HTR-8/SVneo (cell line): ENCODE measurements around the gene PRCP.

ENCODE experiments used
- DNase-seq: peaks from one replicate; pipeline ENCODE4 v3.0.0; 2011; ENCODE audit warnings: low spot score, mixed read lengths; ENCODE audit not compliant: insufficient read length
- FAIRE-seq: peaks from 2 replicates; lab custom pipeline; 2011; peaks lifted over from hg19 to GRCh38; lab: Jason Lieb, UNC

PRCP gene

GRCh38 chr11:82792822-82793569 is 107.2 kb downstream of the PRCP start:
- FAIRE-seq, result no peak
- no peak for DNase-seq

GRCh38 chr11:82792319-82792718 is 107.9 kb downstream of the PRCP start:
- DNase-seq, result no peak
- FAIRE-seq, result no peak

- DNase-seq (no peak), FAIRE-seq (no peak)
Measured at GRCh38 chr11:82791779-82792178, 108.5 kb downstream of the PRCP start.

GRCh38 chr11:82790723-82791484 is 109.3 kb downstream of the PRCP start:
- FAIRE-seq, result no peak
- DNase-seq, result no peak

GRCh38 chr11:82787981-82788380 is 112.2 kb downstream of the PRCP start:
- DNase-seq (no peak), FAIRE-seq (no peak)

GRCh38 chr11:82786836-82787235 is 113.4 kb downstream of the PRCP start:
- no peak for DNase-seq
- no peak for FAIRE-seq

GRCh38 chr11:82786001-82786400 is 114.2 kb downstream of the PRCP start:
- FAIRE-seq (no peak), DNase-seq (no peak)

- DNase-seq (no peak), FAIRE-seq (no peak)
Measured at GRCh38 chr11:82782825-82783374, 117.3 kb downstream of the PRCP start.

GRCh38 chr11:82778776-82779175 is 121.5 kb downstream of the PRCP start:
- DNase-seq, result no peak
- no peak for FAIRE-seq

- FAIRE-seq (peak; percentile 31), DNase-seq (no peak)
Measured at GRCh38 chr11:82776377-82776776, 123.9 kb downstream of the PRCP start.

GRCh38 chr11:82775736-82776346 is 124.4 kb downstream of the PRCP start:
- FAIRE-seq (peak; percentile 92), DNase-seq (peak; percentile 35)

- DNase-seq, result no peak
- FAIRE-seq, result no peak
Measured at GRCh38 chr11:82775218-82775617, 125.0 kb downstream of the PRCP start.
